ENCODE data around the gene C1orf115.

Gene C1orf115

DNA sequence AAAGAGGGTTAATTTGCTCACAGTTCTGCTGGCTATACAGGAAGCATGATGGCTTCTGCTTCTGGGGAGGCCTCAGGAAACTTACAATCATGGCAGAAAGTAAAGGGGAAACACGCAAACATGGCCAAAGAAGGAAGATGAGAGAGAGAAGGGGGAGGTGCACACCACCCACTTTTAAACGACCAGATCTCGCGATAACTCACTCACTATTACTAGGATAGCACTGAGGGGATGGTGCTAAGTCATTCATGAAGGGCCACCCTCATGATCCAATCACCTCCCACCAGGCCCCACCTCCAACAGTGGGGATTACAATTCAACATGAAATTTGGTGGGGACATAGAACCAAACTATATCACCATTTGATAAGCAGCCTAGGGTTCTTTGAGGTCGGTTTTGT lies 2.4 kb upstream of the C1orf115 start:
- no peak overlapping the region for H4K8ac ChIP-seq (ENCODE audit: low read length)
- no peak overlapping the region for H2AK5ac ChIP-seq (ENCODE audit: low read length, severe bottlenecking)
- H2BK12ac ChIP-seq (ENCODE audit: low read length in 2 of 2): no peak overlapping the region
- no peak overlapping the region for H3K14ac ChIP-seq (ENCODE audit: low read length in 2 of 2)
- H3K36me3 ChIP-seq (ENCODE audit: control insufficient read depth in 1 of 2, insufficient read depth in 2 of 2, low read depth in 1 of 2, low read length in 2 of 2): no peaks in the 10 kb centered on the region
- DNase-seq: no peak
- H3K4me1 ChIP-seq (ENCODE audit: control insufficient read depth, insufficient read depth, low read depth, low read length): peaks cover 10% of the 10 kb centered on the region
- WGBS: 100% methylated on average over 1 of the region's 5 CpGs
- no peak overlapping the region for H3K4me3 ChIP-seq (ENCODE audit: insufficient read depth in 1 of 2, low read depth in 1 of 2, low read length in 2 of 2)
- H3K23ac ChIP-seq (ENCODE audit: low read length in 2 of 2): no peak overlapping the region
- H3K4ac ChIP-seq (ENCODE audit: low read depth in 1 of 2, low read length in 2 of 2): no peak overlapping the region
- H2BK5ac ChIP-seq (ENCODE audit: low read depth, low read length, poor library complexity, severe bottlenecking): no peak overlapping the region
- no peak overlapping the region for H3K9ac ChIP-seq (ENCODE audit: low read length)
- peaks cover 0 to 34% of the 10 kb centered on the region in 2 experiments for H3K27me3 ChIP-seq (ENCODE audit: control insufficient read depth in 1 of 2, insufficient read depth in 1 of 2, low read length in 2 of 2)
- H3K27ac ChIP-seq (ENCODE audit: low read length, poor library complexity, severe bottlenecking): no peak overlapping the region
- H2AFZ ChIP-seq (ENCODE audit: low read depth, low read length): no peak overlapping the region
- no peak overlapping the region for H3K4me2 ChIP-seq (ENCODE audit: low read length, poor library complexity, severe bottlenecking)
- H2BK15ac ChIP-seq (ENCODE audit: low read depth, poor library complexity, severe bottlenecking): no peak overlapping the region
- peaks cover 6% of the 10 kb centered on the region for H3K79me1 ChIP-seq (replicated peaks; ENCODE audit: low read length, poor library complexity, severe bottlenecking)
- H3K18ac ChIP-seq (ENCODE audit: low read depth in 1 of 2, low read length in 2 of 2): no peak overlapping the region
- no peak overlapping the region for H2BK120ac ChIP-seq (ENCODE audit: low read depth, low read length)
- H3K9me3 ChIP-seq (ENCODE audit: control insufficient read depth, low read length): no peaks in the 10 kb centered on the region
- H4K91ac ChIP-seq (ENCODE audit: low read length): no peak overlapping the region

DNA sequence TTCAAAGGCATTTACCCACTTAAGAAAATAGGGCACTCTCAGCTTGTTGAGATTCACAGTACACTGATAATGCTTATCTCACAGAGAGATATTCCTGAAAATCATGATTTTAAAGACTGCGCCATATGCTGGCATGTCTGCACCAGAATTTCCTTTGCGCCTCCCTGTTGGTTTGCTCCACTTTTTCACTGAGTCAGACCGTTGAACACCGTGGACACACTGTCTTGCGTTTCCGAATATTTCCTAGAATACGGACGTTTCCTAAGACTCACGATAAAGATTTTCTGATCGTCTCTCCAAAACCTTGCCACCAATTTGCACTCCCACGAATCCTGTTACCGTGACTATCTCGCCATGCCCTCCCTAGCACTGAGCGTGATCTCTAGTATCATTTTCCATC lies 497 bp upstream of the C1orf115 start:
- Histone ChIP-seq H2AFZ (ENCODE audit: low read depth, low read length) (no peak overlapping the region), H3K14ac (ENCODE audit: low read length in 2 of 2) (no peak overlapping the region), H3K4me1 (ENCODE audit: control insufficient read depth, insufficient read depth, low read depth, low read length) (peaks cover 7% of the 10 kb centered on the region), H3K23ac (ENCODE audit: low read length in 2 of 2) (no peak overlapping the region), H3K27me3 (ENCODE audit: control insufficient read depth in 1 of 2, insufficient read depth in 1 of 2, low read length in 2 of 2) (peaks cover 0 to 39% of the 10 kb centered on the region in 2 experiments), H2BK120ac (ENCODE audit: low read depth, low read length) (no peak overlapping the region), H2AK5ac (ENCODE audit: low read length, severe bottlenecking) (no peak overlapping the region), H3K4me2 (ENCODE audit: low read length, poor library complexity, severe bottlenecking) (peak overlapping the region; percentile 91), H3K36me3 (ENCODE audit: control insufficient read depth in 1 of 2, insufficient read depth in 2 of 2, low read depth in 1 of 2, low read length in 2 of 2) (no peaks in the 10 kb centered on the region), H4K8ac (ENCODE audit: low read length) (no peak overlapping the region), H3K9me3 (ENCODE audit: control insufficient read depth, low read length) (no peaks in the 10 kb centered on the region), H2BK5ac (ENCODE audit: low read depth, low read length, poor library complexity, severe bottlenecking) (no peak overlapping the region), H3K4me3 (ENCODE audit: insufficient read depth in 1 of 2, low read depth in 1 of 2, low read length in 2 of 2) (peak overlapping the region in 1 of 2 experiments; percentile 74), H4K91ac (ENCODE audit: low read length) (no peak overlapping the region), H3K79me1 (replicated peaks; ENCODE audit: low read length, poor library complexity, severe bottlenecking) (peaks cover 6% of the 10 kb centered on the region), H3K27ac (ENCODE audit: low read length, poor library complexity, severe bottlenecking) (no peak overlapping the region), H2BK12ac (ENCODE audit: low read length in 2 of 2) (no peak overlapping the region), H3K4ac (ENCODE audit: low read depth in 1 of 2, low read length in 2 of 2) (no peak overlapping the region), H2BK15ac (ENCODE audit: low read depth, poor library complexity, severe bottlenecking) (no peak overlapping the region), H3K18ac (ENCODE audit: low read depth in 1 of 2, low read length in 2 of 2) (no peak overlapping the region), H3K9ac (ENCODE audit: low read length) (no peak overlapping the region)
- DNase-seq: no peak
- 44% methylated on average over 14 of the region's 14 CpGs for WGBS

DNA sequence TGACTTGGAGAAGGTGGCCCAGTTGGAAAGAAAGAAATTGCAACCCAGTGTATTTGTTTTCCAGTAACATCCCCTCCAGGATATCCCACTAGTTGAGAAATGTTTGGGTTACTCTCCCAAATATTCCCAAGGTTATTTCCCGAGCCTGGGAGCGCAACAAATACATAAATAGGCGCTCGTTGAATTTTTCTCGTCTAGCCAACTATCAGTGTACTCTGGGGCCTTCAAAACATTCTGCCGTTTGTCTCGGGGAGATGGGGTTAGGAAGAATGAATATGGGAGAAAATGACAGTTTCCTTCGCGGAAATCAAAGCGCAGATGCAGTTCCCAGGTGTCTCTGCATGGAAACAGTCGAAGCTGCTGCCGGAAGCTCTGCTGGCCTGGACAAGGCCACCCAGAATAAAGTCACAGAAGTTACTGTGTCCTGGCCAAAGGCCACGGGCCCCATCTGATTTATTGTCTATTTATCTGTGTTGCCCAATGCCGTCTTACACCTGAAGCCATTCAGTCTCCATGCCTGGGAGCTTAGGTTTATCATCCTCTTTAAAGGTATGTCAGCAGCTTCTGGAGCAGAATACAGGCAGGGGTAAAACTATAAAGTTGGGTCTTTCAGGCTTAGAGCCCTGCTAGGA lies 1.0 kb downstream of the C1orf115 start:
- WGBS: 69% methylated on average over 14 of the region's 14 CpGs
- Histone ChIP-seq H2BK120ac (ENCODE audit: low read depth, low read length) (no peak overlapping the region), H4K91ac (ENCODE audit: low read length) (no peak overlapping the region), H2BK12ac (ENCODE audit: low read length in 2 of 2) (no peak overlapping the region), H3K9me3 (ENCODE audit: control insufficient read depth, low read length) (no peaks in the 10 kb centered on the region), H3K23ac (ENCODE audit: low read length in 2 of 2) (no peak overlapping the region), H3K9ac (ENCODE audit: low read length) (no peak overlapping the region), H3K27ac (ENCODE audit: low read length, poor library complexity, severe bottlenecking) (no peak overlapping the region), H3K18ac (ENCODE audit: low read depth in 1 of 2, low read length in 2 of 2) (no peak overlapping the region), H3K4me3 (ENCODE audit: insufficient read depth in 1 of 2, low read depth in 1 of 2, low read length in 2 of 2) (peak overlapping the region in 1 of 2 experiments; percentile 74), H3K36me3 (ENCODE audit: control insufficient read depth in 1 of 2, insufficient read depth in 2 of 2, low read depth in 1 of 2, low read length in 2 of 2) (no peaks in the 10 kb centered on the region), H2BK15ac (ENCODE audit: low read depth, poor library complexity, severe bottlenecking) (no peak overlapping the region), H3K14ac (ENCODE audit: low read length in 2 of 2) (no peak overlapping the region), H3K79me1 (replicated peaks; ENCODE audit: low read length, poor library complexity, severe bottlenecking) (peaks cover 8% of the 10 kb centered on the region), H3K4me2 (ENCODE audit: low read length, poor library complexity, severe bottlenecking) (peak overlapping the region; percentile 91), H2BK5ac (ENCODE audit: low read depth, low read length, poor library complexity, severe bottlenecking) (no peak overlapping the region), H3K4me1 (ENCODE audit: control insufficient read depth, insufficient read depth, low read depth, low read length) (peaks cover 7% of the 10 kb centered on the region), H2AK5ac (ENCODE audit: low read length, severe bottlenecking) (no peak overlapping the region), H4K8ac (ENCODE audit: low read length) (no peak overlapping the region), H3K4ac (ENCODE audit: low read depth in 1 of 2, low read length in 2 of 2) (no peak overlapping the region), H3K27me3 (ENCODE audit: control insufficient read depth in 1 of 2, insufficient read depth in 1 of 2, low read length in 2 of 2) (peaks cover 0 to 43% of the 10 kb centered on the region in 2 experiments), H2AFZ (ENCODE audit: low read depth, low read length) (no peak overlapping the region)
- no peak for DNase-seq

- Histone ChIP-seq H2AFZ (ENCODE audit: low read depth, low read length) (no peak overlapping the region), H3K23ac (ENCODE audit: low read length in 2 of 2) (no peak overlapping the region), H3K27me3 (ENCODE audit: control insufficient read depth in 1 of 2, insufficient read depth in 1 of 2, low read length in 2 of 2) (peaks cover 0 to 43% of the 10 kb centered on the region in 2 experiments), H3K4me1 (ENCODE audit: control insufficient read depth, insufficient read depth, low read depth, low read length) (peaks cover 16% of the 10 kb centered on the region), H2BK5ac (ENCODE audit: low read depth, low read length, poor library complexity, severe bottlenecking) (no peak overlapping the region), H3K4me3 (ENCODE audit: insufficient read depth in 1 of 2, low read depth in 1 of 2, low read length in 2 of 2) (no peak overlapping the region), H3K14ac (ENCODE audit: low read length in 2 of 2) (no peak overlapping the region), H4K91ac (ENCODE audit: low read length) (no peak overlapping the region), H2BK15ac (ENCODE audit: low read depth, poor library complexity, severe bottlenecking) (no peak overlapping the region), H3K9me3 (ENCODE audit: control insufficient read depth, low read length) (no peaks in the 10 kb centered on the region), H2BK12ac (ENCODE audit: low read length in 2 of 2) (no peak overlapping the region), H3K36me3 (ENCODE audit: control insufficient read depth in 1 of 2, insufficient read depth in 2 of 2, low read depth in 1 of 2, low read length in 2 of 2) (no peaks in the 10 kb centered on the region), H3K27ac (ENCODE audit: low read length, poor library complexity, severe bottlenecking) (no peak overlapping the region), H4K8ac (ENCODE audit: low read length) (no peak overlapping the region), H3K79me1 (replicated peaks; ENCODE audit: low read length, poor library complexity, severe bottlenecking) (peaks cover 8% of the 10 kb centered on the region), H3K9ac (ENCODE audit: low read length) (no peak overlapping the region), H3K18ac (ENCODE audit: low read depth in 1 of 2, low read length in 2 of 2) (no peak overlapping the region), H3K4me2 (ENCODE audit: low read length, poor library complexity, severe bottlenecking) (no peak overlapping the region), H2AK5ac (ENCODE audit: low read length, severe bottlenecking) (no peak overlapping the region), H3K4ac (ENCODE audit: low read depth in 1 of 2, low read length in 2 of 2) (no peak overlapping the region), H2BK120ac (ENCODE audit: low read depth, low read length) (no peak overlapping the region)
- DNase-seq: peak; percentile 51
- WGBS: 90% methylated on average over 6 of the region's 8 CpGs
Observed at GRCh38 chr1:220692436-220693228, 2.5 kb downstream of the C1orf115 start.
